HS-27A (cell line): ENCODE results near the gene CSTF1.

Experiments used
- DNase-seq: peaks from one replicate; pipeline ENCODE4 v3.0.0-alpha.2; 2012; ENCODE audit warnings: low read depth, missing footprints

CSTF1 gene

DNA sequence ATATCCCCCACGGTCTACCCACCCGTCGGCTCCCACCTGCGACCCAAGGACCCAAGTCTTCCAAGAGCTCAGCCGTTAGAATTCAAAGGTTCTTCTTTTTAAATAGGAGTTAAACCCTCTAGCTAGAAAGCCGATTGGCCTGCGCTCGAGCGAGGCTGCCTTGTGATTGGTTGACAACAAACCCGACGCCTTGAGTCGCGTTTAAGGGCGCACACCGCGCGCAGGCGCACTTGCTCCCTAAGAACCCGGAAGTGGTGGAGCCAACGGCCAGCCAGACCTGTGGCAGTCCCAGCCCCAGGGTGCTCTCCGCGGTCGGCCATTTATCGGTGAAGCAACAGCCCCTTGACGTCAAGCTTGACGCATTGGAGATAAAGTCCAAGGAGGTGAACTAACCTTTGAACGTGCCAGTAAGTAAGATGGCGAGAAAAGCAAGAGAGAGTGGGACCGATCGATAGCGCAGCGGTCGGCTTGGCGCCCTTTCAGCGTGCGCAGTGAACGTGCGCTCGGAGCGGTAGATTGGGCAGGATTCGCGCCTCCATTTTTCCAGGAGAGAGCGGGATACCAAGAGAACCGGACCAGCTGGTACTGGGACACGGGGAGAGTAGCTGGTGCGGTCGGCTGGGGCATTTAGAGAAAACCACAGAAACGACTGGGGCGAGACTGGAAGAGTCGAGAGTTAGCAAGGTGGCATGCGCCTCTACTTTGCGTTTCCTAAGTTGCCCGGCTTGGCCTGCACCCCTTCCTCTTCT is at the start of gene CSTF1, which contains the start of gene AURKA:
CSTF1 (plus strand) TSS at position 514 of the 749 bp plus-strand sequence. CDS start 2,908 bp downstream, outside the sequence.
AURKA (minus strand) TSS at position 84 of the 749 bp plus-strand sequence. CDS start 4,018 bp downstream, outside the sequence.
- peak; percentile 100 for DNase-seq

GRCh38 chr20:56342783-56343182 is 49.7 kb upstream of the CSTF1 start:
- no peak for DNase-seq

- no peak for DNase-seq
These were observed 48.5 kb upstream of the CSTF1 start for GRCh38 chr20:56343861-56344381.

GRCh38 chr20:56345911-56346310 is 46.5 kb upstream of the CSTF1 start:
- DNase-seq, result no peak

DNA sequence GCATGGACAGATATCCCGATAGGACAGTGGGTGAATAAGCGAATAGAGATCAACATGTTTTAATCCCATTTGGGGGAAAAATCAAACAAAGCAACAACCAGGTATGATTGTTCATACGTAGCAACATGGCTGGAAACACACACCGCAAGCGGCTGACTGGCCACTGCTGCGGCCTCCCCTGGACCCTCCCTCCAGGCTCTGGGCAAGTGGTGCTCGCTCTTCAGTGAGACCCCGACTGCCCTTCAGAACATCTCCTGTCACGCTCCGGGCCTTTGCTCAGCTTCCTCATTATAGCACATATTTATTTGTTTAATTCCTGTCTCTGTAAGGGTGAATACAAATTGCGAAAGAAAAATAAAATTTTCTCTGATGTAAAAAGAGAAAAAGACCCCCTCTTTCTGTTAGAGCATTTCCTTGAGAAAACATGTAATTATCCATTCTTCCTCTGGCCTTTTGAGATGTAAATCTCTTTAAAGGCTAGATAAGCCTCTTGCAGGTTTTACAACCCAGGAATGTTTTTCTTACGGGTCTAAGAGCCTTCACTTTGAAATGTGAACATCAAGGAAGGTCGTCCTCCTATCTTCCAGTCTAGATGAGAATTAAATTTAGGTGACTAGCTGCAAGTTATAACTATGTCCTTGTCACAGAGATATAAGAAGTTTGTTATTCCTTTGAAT is 44.7 kb upstream of the CSTF1 start:
- DNase-seq, result no peak

DNA sequence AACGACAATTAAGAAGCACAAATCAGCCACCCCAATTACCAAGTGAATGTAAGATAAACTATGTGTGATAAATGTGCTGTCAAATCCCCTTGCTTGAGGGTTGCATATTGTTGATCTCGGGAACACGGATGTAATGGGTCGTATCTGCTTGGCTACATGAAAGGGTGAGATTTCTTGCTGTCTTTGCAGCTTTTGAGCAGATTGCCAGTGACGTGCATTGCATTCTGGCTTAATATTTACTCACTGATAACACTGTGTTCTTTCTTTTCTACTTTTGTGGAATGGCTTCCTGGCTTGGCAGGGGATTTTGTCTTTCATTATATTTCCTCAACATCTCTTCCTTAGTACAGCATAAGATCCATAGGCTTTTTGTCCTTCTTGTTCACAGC is 44.1 kb upstream of the CSTF1 start:
- no peak for DNase-seq

GRCh38 chr20:56348746-56349145 is 43.7 kb upstream of the CSTF1 start:
- DNase-seq, result no peak

DNA sequence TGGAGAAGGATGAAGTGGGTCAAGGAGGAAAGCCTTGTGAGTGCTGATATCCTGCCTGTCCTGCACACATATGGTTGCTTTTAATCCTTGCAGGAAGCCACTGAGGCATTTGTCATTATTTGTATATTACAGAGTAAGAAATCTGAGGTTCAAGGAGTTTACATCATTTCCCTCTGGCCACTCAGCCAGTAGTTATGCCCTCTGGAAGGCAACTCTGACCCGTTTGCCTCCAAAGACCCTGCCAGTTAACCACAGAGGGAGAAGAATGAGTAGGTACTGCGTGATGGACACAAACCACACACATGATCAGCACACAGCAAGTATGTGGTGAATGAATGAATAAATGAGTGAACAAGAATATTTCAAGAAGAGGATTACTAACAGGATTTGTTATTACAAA is 41.6 kb upstream of the CSTF1 start:
- DNase-seq, result no peak

GRCh38 chr20:56352345-56353055 is 39.9 kb upstream of the CSTF1 start:
- DNase-seq, result no peak

- DNase-seq, result no peak
These were observed 39.1 kb upstream of the CSTF1 start for GRCh38 chr20:56353356-56353755.

GRCh38 chr20:56358070-56358469 is 34.4 kb upstream of the CSTF1 start:
- DNase-seq, result no peak

DNA sequence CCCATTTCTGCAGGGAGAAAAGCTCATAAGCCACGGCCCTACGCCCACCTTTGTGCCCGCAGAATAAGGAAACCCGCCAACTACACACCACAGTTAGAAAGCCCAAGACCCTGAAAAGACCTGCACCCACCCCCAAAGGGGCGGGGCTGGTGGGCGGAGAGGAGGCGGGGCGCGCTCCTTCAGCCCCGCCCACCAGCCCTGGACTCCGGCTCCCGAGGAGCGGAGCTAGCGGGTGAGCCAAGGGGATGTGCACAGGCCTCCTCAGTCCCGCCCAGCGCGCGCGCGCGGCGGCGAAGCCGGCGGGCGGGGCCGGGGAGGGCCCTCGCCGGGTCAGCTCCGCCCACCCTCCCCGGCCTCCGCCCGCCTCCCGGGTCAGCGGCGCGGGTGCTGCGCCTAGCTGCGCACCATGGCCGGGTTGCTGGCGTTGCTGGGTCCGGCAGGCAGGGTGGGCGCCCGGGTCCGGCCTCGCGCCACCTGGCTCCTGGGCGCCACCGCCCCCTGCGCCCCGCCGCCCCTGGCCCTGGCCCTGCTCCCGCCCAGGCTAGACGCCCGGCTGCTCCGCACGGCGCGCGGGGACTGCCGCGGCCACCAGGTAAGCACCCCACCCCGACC is 33.7 kb upstream of the CSTF1 start, which contains the start of gene FAM210B:
FAM210B (plus strand) TSS at position 375 of the 612 bp plus-strand sequence; CDS start at position 407, 32 bp downstream.
- peak; percentile 52 for DNase-seq

- DNase-seq, result no peak
These were observed 33.0 kb upstream of the CSTF1 start for GRCh38 chr20:56359212-56360132.

DNA sequence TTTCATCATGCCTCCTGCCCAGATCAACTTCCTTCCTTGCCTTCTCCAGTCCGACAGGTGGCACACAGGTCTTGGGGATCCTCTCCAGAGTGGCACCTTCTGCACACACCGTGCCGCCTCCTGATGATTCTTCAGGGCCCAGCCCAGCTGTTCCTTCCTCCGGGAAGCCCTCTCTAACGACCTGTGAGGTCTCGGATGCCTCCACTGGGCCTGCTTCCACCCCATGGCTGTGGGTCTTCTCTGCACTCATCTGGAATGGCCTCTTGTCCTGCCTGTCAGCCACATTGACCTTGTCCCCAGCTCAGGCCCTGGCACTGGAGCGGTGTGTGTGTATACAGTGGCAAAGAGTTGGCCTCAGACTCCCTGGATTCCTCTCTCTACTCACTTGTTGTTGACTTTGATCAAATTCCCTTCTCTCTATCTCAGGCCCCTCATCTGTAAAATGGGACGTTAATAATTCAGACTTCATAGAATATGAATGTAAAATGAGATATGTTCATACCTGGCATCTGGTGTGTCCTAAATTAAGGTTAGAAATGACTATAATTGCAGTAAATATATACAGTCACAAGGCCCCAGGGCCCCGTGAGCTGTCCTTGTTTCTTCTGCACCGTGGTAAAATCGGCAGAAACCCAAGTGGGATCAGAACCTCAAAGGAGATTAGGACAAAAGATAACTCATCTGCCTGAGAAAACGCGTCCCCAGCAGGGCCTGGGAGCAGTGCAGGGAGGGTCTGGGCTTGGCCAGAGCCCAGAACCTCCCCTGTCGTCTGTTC is 32.1 kb upstream of the CSTF1 start:
- no peak for DNase-seq

DNA sequence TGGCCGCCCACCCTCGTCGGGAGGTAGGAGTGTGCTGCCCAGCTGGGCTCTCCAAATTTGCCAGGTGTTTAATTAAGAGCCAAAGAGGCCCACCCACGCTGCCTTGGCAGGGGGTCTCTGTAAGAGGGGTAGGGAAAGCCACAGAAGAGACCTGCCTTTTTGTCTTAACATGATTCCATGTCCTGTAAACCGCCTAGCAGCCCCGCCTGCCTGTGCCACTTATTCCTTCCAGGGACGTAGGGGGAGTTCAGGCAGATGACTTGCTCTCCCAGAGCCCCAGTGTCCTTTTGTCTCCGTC is 31.6 kb upstream of the CSTF1 start:
- no peak for DNase-seq

GRCh38 chr20:56361900-56362299 is 30.5 kb upstream of the CSTF1 start:
- DNase-seq, result no peak

- DNase-seq, result no peak
These were observed 29.5 kb upstream of the CSTF1 start for GRCh38 chr20:56362833-56363413.

DNA sequence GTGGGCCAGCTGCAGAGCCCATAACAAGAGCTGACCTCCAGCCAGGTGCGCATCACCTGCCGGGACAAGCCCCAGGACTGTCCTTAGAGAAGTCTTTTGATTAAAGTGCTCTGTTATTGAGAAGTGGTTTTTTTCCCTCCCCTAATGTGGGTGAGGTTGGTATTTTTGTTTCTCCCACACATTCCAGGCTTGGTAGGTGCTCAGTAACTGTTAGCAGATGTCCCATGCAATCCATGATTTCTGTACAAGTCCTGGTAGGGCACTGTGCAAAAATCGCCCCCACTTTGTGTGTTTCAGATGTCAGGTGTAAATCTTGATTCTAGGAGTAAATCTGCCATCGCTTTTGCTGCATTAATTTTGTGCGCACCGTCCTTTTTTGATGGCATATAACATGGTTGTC is 29.0 kb upstream of the CSTF1 start:
- no peak for DNase-seq

- DNase-seq, result no peak
These were observed 23.9 kb upstream of the CSTF1 start for GRCh38 chr20:56368351-56369134.
